K562 (cell line): Measurements from ENCODE around the gene PNPO. TPM values are rescaled to one million over a fixed set of nuclear protein-coding genes. Genes with fewer than 3 reads are reported as not detected.

ENCODE experiments used
- BHLHE40 ChIP-seq: IDR thresholded peaks from 2 replicates; pipeline ENCODE4 v1.6.1; 2011; ENCODE audit warnings: low read length, improper control_type of control experiment
- CBFB ChIP-seq: sonication (generic); formaldehyde crosslinking; IDR thresholded peaks from 2 replicates; pipeline ENCODE4 v1.4.0; 2020; ENCODE audit warnings: mild to moderate bottlenecking, missing genetic modification reagents
- CCNT2 ChIP-seq: IDR thresholded peaks from 2 replicates; pipeline ENCODE4 v1.6.1; 2011; ENCODE audit warnings: borderline replicate concordance, low read depth, mild to moderate bottlenecking, moderate library complexity, mixed read lengths, low read length; ENCODE audit not compliant: insufficient read length; ENCODE audit errors: extremely low read depth
- DACH1 ChIP-seq: fragments of 450-650 bp; IDR thresholded peaks from 2 replicates; pipeline ENCODE4 v1.6.1; 2018; ENCODE audit not compliant: partially characterized antibody
- RBFOX2 ChIP-seq: fragments of 200-400 bp; formaldehyde crosslinking; IDR thresholded peaks from 2 replicates; pipeline ENCODE4 v1.6.1; 2017; ENCODE audit warnings: low read depth, mild to moderate bottlenecking, low read length, moderate library complexity
- SNIP1 ChIP-seq: fragments of 450-650 bp; IDR thresholded peaks from 2 replicates; pipeline ENCODE4 v1.7.1; 2017; ENCODE audit warnings: low read depth, mild to moderate bottlenecking
- TAF9B ChIP-seq: fragments of 450-650 bp; IDR thresholded peaks from 2 replicates; pipeline ENCODE4 v1.6.1; 2018; ENCODE audit warnings: mild to moderate bottlenecking; ENCODE audit not compliant: partially characterized antibody
- TEAD4 ChIP-seq, 2 experiments: sonication (generic) in 1 of 2; formaldehyde crosslinking in 1 of 2; IDR thresholded peaks; 2 replicates each; pipeline versions ENCODE4 v1.6.1 to v1.8.0; 2012 to 2022; ENCODE audit warnings: borderline replicate concordance in 1 of 2, inconsistent platforms in 1 of 2, low read length in 1 of 2, mild to moderate bottlenecking in 1 of 2, missing genetic modification reagents in 1 of 2
- ZNF184 ChIP-seq: sonication (generic); formaldehyde crosslinking; IDR thresholded peaks from 2 replicates; pipeline ENCODE4 v1.5.0; 2020; ENCODE audit warnings: missing genetic modification reagents
- ZNF23 ChIP-seq: fragments of 250-450 bp; sonication (Bioruptor Pico); IDR thresholded peaks from 2 replicates; pipeline ENCODE4 v1.4.0; 2020; ENCODE audit warnings: mild to moderate bottlenecking
- ZNF282 ChIP-seq: sonication (generic); formaldehyde crosslinking; IDR thresholded peaks from 2 replicates; pipeline ENCODE4 v1.8.1; 2023; ENCODE audit warnings: missing genetic modification reagents
- ZNF408 ChIP-seq: fragments of 250-450 bp; sonication (Bioruptor Pico); IDR thresholded peaks from 2 replicates; pipeline ENCODE4 v1.4.0; 2020; ENCODE audit warnings: low read depth, mild to moderate bottlenecking, moderate library complexity
- polyA plus RNA-seq, 8 experiments: library from polyadenylated mRNA; depleted of rRNA in 4 of 8; stranded (reverse) in 5 of 8; unstranded in 3 of 8; fragments of >200 nt; fragmentation: Nextera tagmentation in 2 of 8; fragmentation: Illumina TruSeq in 1 of 8; extraction: Ambion mirVana in 2 of 8; extraction: Trizol in 1 of 8; gene quantifications; 2 replicates each; pipeline versions ENCODE4 v1.2.1 to v1.2.3, GENCODE V29; 2011 to 2014; ENCODE audit warnings: inconsistent platforms in 1 of 8, missing spikeins in 1 of 8
- total RNA-seq, 7 experiments: library from RNA; depleted of rRNA in 6 of 7; stranded (reverse); fragments of >200 nt in 6 of 7; fragmentation: Illumina TruSeq in 2 of 7; extraction: Trizol in 2 of 7; gene quantifications; 2 replicates each; pipeline versions ENCODE4 v1.2.1 to v1.2.3, GENCODE V29; 2011 to 2021; ENCODE audit warnings: low replicate concordance in 1 of 7
- TF ChIP-seq, protein P1 (sequence below): fragments of 250-450 bp; sonication (Bioruptor Pico); IDR thresholded peaks from 2 replicates; pipeline ENCODE4 v1.4.0; 2020; ENCODE audit warnings: mild to moderate bottlenecking, moderate library complexity, borderline replicate concordance
- TF ChIP-seq, protein P2 (sequence below), 2 experiments: fragments of 450-650 bp; conservative IDR thresholded peaks; 2 replicates each; pipeline ENCODE4 v1.6.1; 2017; ENCODE audit warnings: mild to moderate bottlenecking in 2 of 2, moderate library complexity in 2 of 2
- TF ChIP-seq, protein P3 (sequence below): fragments of 450-650 bp; formaldehyde crosslinking; IDR thresholded peaks from 2 replicates; pipeline ENCODE4 v1.4.0; 2020; ENCODE audit warnings: mild to moderate bottlenecking
- TF ChIP-seq, protein P4 (sequence below): fragments of 200-800 bp; sonication (Bioruptor generic); IDR thresholded peaks from 2 replicates; pipeline ENCODE4 v1.6.1; 2016; ENCODE audit warnings: missing genetic modification characterization, missing compliant biosample characterization

The PNPO gene
- total and polyA plus RNA-seq, 9 of the 15 experiments (the other 6 are each of a cell fraction or from before 2014, with no cell fraction given), result 16.6 to 39.0 (median 27.4) TPM

DNA sequence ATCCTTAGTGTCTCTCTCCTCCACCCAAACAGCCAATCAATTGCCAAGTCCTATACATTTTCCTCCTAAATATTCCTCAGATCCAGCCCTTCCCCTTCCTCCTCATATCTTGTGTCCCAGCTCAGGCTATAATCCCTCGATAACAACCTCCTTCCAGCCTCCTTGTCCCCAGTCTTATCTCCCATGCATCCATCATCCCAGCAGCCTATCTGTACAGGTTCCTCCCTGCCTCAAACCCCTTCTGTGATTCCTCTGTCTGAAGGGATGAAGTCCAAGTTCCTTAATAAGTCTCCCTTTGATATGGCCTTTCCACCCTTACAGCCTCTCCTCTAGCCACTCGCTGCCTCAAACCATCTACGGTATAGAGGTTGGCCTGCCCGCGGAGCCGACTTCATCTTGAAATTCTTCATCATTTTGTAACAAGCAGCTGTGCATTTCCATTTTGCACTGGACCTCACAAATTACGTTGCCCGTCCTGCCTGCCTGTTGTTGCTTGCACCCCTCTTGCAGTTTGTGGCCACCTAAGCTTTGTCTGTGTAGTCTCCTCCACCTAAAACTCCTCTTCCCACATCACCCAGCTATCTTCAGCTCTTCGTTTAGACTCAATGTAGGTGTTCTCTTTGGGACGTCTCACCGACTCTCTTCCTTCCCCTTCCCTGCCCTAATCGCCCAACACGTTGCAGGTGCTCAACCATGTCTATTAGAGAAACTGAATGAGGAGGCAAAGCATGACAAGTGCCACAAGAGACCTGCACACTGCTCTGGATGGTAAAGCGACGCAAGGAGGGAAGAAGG, 28.8 kb downstream of the PNPO start (continued):
- TF ChIP-seq, protein P1, sequence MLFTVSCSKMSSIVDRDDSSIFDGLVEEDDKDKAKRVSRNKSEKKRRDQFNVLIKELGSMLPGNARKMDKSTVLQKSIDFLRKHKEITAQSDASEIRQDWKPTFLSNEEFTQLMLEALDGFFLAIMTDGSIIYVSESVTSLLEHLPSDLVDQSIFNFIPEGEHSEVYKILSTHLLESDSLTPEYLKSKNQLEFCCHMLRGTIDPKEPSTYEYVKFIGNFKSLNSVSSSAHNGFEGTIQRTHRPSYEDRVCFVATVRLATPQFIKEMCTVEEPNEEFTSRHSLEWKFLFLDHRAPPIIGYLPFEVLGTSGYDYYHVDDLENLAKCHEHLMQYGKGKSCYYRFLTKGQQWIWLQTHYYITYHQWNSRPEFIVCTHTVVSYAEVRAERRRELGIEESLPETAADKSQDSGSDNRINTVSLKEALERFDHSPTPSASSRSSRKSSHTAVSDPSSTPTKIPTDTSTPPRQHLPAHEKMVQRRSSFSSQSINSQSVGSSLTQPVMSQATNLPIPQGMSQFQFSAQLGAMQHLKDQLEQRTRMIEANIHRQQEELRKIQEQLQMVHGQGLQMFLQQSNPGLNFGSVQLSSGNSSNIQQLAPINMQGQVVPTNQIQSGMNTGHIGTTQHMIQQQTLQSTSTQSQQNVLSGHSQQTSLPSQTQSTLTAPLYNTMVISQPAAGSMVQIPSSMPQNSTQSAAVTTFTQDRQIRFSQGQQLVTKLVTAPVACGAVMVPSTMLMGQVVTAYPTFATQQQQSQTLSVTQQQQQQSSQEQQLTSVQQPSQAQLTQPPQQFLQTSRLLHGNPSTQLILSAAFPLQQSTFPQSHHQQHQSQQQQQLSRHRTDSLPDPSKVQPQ (CRISPR knock-in tag), result no peak
- no peak for TF ChIP-seq ZNF184 (CRISPR knock-in tag)
- TF ChIP-seq BHLHE40, result no peak
- no peak for TF ChIP-seq SNIP1
- 0 out of 2 replicates have a peak, but pooled peaks have one; percentile 30 for TF ChIP-seq CBFB (CRISPR knock-in tag)
- TF ChIP-seq ZNF408 (CRISPR knock-in tag), result no peak
- no peak for TF ChIP-seq ZNF282 (CRISPR knock-in tag)
- TF ChIP-seq DACH1, result no peak
- no peak for TF ChIP-seq ZNF23 (CRISPR knock-in tag)
- TF ChIP-seq, protein P2, sequence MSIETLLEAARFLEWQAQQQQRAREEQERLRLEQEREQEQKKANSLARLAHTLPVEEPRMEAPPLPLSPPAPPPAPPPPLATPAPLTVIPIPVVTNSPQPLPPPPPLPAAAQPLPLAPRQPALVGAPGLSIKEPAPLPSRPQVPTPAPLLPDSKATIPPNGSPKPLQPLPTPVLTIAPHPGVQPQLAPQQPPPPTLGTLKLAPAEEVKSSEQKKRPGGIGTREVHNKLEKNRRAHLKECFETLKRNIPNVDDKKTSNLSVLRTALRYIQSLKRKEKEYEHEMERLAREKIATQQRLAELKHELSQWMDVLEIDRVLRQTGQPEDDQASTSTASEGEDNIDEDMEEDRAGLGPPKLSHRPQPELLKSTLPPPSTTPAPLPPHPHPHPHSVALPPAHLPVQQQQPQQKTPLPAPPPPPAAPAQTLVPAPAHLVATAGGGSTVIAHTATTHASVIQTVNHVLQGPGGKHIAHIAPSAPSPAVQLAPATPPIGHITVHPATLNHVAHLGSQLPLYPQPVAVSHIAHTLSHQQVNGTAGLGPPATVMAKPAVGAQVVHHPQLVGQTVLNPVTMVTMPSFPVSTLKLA (conservative IDR thresholded peaks at IDR 0.05), result no peak
- TF ChIP-seq RBFOX2, result no peak
- TF ChIP-seq, protein P3, sequence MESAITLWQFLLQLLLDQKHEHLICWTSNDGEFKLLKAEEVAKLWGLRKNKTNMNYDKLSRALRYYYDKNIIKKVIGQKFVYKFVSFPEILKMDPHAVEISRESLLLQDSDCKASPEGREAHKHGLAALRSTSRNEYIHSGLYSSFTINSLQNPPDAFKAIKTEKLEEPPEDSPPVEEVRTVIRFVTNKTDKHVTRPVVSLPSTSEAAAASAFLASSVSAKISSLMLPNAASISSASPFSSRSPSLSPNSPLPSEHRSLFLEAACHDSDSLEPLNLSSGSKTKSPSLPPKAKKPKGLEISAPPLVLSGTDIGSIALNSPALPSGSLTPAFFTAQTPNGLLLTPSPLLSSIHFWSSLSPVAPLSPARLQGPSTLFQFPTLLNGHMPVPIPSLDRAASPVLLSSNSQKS, result no peak
- no peak for TF ChIP-seq TEAD4 (IDR thresholded peaks at IDR 0.05; ENCODE audit: low read length)
- TF ChIP-seq TEAD4 (CRISPR knock-in tag; IDR thresholded peaks at IDR 0.05; ENCODE audit: borderline replicate concordance), result no peak
- no peak for TF ChIP-seq CCNT2
- TF ChIP-seq, protein P4, sequence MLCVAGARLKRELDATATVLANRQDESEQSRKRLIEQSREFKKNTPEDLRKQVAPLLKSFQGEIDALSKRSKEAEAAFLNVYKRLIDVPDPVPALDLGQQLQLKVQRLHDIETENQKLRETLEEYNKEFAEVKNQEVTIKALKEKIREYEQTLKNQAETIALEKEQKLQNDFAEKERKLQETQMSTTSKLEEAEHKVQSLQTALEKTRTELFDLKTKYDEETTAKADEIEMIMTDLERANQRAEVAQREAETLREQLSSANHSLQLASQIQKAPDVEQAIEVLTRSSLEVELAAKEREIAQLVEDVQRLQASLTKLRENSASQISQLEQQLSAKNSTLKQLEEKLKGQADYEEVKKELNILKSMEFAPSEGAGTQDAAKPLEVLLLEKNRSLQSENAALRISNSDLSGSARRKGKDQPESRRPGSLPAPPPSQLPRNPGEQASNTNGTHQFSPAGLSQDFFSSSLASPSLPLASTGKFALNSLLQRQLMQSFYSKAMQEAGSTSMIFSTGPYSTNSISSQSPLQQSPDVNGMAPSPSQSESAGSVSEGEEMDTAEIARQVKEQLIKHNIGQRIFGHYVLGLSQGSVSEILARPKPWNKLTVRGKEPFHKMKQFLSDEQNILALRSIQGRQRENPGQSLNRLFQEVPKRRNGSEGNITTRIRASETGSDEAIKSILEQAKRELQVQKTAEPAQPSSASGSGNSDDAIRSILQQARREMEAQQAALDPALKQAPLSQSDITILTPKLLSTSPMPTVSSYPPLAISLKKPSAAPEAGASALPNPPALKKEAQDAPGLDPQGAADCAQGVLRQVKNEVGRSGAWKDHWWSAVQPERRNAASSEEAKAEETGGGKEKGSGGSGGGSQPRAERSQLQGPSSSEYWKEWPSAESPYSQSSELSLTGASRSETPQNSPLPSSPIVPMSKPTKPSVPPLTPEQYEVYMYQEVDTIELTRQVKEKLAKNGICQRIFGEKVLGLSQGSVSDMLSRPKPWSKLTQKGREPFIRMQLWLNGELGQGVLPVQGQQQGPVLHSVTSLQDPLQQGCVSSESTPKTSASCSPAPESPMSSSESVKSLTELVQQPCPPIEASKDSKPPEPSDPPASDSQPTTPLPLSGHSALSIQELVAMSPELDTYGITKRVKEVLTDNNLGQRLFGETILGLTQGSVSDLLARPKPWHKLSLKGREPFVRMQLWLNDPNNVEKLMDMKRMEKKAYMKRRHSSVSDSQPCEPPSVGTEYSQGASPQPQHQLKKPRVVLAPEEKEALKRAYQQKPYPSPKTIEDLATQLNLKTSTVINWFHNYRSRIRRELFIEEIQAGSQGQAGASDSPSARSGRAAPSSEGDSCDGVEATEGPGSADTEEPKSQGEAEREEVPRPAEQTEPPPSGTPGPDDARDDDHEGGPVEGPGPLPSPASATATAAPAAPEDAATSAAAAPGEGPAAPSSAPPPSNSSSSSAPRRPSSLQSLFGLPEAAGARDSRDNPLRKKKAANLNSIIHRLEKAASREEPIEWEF, result no peak
- TF ChIP-seq TAF9B, result no peak
